ENCODE data around the gene TOR4A. TPM values are rescaled to one million over a fixed set of nuclear protein-coding genes. Genes with fewer than 3 reads are reported as not detected.

The TOR4A gene
- total RNA-seq, 2 experiments from 2014 or later, result 11.7 to 22.3 TPM

DNA sequence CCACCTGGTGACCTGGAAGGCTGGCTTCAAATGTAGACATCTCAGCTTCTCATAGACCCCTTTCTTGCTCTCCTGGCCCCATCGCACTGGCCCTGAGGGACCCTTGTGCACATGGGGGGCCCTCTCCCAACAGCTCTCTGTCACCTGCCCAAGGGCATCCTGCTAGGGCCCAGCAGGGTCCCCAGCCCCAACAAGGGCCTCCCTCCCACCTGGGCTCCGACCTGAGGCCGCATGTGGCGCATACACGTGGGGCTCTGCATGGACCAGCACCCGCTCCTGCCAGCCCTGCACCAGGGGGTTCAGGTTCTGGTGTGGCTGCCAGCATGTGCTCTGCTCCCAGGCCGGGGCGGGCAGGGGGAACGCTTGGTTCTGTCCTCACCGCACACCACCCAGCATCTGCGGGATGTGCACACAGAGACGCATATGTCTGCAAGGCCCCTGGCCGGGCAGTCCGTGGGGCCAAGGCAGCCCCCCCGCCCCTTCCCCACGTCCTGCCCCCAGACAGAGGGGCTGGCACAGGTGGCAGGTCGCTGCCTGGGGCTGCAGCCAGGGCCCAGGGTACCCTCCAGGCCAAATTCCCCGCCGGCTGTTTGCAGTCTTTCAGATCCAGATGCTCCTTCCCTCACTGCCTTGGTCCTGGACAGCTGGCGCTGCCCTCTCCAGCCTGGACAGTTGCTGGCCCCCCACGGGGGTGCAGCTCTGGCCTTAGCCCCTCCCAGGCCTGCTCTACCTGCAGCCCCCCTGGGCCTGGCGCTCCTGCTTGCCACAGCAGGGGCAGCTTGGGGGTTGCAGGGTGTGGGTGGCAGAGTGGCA is 42.4 kb downstream of the TOR4A start:
- Histone ChIP-seq H3K36me3 (ENCODE audit: insufficient read depth, low read length) (no peaks in the 10 kb centered on the region), H3K27ac (ENCODE audit: low read depth, low read length, poor library complexity, severe bottlenecking) (peak overlapping the region; percentile 73), H3K79me2 (ENCODE audit: insufficient read depth, low read depth, low read length) (no peaks in the 10 kb centered on the region), H4K20me1 (ENCODE audit: insufficient read depth, low read length) (no peaks in the 10 kb centered on the region), H3K9me3 (ENCODE audit: low read length) (no peaks in the 10 kb centered on the region), H3K9me2 (ENCODE audit: insufficient read depth, low read length) (no peaks in the 10 kb centered on the region), H2AFZ (ENCODE audit: low read length) (peak overlapping the region; percentile 93; the same call in 1 of the 2 replicates), H3K4me2 (ENCODE audit: low read length) (peak overlapping the region; percentile 68), H3K4me1 (ENCODE audit: insufficient read depth, low read length, poor library complexity, severe bottlenecking) (peaks cover 41% of the 10 kb centered on the region), H3K4me3 (ENCODE audit: low read depth, low read length, poor library complexity, severe bottlenecking) (peak overlapping the region; percentile 57)
- ChIA-PET CTCF (ENCODE audit: unreplicated experiment) (no interaction called here), POLR2A (interaction anchor here (0.6 to 1.0 kb wide), 3 partner anchors 42 to 319 kb away, joined by 3 to 4 read pairs (median 3); partner anchors contain the start of gene TOR4A)
- BruUV-seq (replicated peaks), result no TSS peak
- no peak for TF ChIP-seq EZH2phosphoT487 (IDR thresholded peaks at IDR 0.05; ENCODE audit: borderline replicate concordance, low read depth, low read length)
- TF ChIP-seq, protein P1, sequence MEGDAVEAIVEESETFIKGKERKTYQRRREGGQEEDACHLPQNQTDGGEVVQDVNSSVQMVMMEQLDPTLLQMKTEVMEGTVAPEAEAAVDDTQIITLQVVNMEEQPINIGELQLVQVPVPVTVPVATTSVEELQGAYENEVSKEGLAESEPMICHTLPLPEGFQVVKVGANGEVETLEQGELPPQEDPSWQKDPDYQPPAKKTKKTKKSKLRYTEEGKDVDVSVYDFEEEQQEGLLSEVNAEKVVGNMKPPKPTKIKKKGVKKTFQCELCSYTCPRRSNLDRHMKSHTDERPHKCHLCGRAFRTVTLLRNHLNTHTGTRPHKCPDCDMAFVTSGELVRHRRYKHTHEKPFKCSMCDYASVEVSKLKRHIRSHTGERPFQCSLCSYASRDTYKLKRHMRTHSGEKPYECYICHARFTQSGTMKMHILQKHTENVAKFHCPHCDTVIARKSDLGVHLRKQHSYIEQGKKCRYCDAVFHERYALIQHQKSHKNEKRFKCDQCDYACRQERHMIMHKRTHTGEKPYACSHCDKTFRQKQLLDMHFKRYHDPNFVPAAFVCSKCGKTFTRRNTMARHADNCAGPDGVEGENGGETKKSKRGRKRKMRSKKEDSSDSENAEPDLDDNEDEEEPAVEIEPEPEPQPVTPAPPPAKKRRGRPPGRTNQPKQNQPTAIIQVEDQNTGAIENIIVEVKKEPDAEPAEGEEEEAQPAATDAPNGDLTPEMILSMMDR (conservative IDR thresholded peaks at IDR 0.05; ENCODE audit: low read length), result no peak
- no peak for DNase-seq (ENCODE audit: low spot score)
- intact Hi-C loops (cut with micrococcal nuclease; ENCODE audit: unreplicated experiment), result loop anchor here (10.0 kb wide), 1 partner anchor 95 kb away; no protein-coding TSS in a partner anchor

DNA sequence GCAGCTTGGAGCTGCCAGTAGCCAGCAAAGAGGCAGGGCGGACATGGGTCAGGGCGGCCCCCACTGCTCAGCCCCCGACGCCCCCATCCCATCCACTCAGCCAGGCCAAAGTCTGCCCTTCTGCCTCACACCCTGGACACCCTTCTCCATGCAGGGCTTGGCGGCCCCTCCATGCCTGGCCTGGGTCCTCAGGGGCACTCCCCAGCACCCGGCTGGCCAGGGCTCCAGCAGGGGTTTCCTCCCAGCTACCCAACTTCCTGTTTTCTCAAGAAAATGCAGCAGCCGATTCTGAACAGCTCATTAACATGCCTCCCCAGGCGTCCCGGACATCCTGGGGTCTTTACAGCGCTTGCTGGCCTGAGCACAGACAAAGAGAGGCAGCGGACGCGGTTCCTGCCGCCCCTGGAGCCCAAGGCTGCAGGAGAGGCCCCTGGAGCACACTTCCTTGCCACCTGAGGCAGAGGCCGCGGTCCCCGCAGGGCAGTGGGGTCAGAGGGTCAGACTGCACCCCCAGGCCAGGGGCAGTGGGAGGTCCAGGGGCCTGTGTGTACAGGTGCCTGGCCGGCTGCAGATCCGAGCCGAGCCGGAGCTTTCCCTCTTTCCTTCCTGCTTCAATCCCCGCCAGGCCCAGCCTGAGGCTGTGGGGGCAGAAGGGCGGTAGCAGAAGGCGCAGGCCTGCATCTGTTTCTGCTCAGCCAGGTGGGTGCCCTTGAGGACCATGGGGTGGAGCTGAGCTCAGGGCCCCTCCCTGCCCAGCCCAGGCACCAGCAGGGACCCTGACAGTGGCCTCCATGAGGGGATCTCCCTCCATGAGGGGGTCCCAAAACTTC is 43.2 kb downstream of the TOR4A start:
- CTCF ChIA-PET (ENCODE audit: unreplicated experiment), result no interaction called here
- intact Hi-C loops (cut with micrococcal nuclease; ENCODE audit: unreplicated experiment), result loop anchor here (10.0 kb wide), 1 partner anchor 94 kb away; no protein-coding TSS in a partner anchor

More for the DNA sequence above, 43.2 kb downstream of the TOR4A start:
- no TSS peak for BruUV-seq (replicated peaks)
- Histone ChIP-seq H3K36me3 (ENCODE audit: insufficient read depth, low read length) (no peaks in the 10 kb centered on the region), H3K79me2 (ENCODE audit: insufficient read depth, low read depth, low read length) (no peaks in the 10 kb centered on the region), H3K4me1 (ENCODE audit: insufficient read depth, low read length, poor library complexity, severe bottlenecking) (peaks cover 37% of the 10 kb centered on the region), H3K4me3 (ENCODE audit: low read depth, low read length, poor library complexity, severe bottlenecking) (peak overlapping the region; percentile 57), H3K9me2 (ENCODE audit: insufficient read depth, low read length) (no peaks in the 10 kb centered on the region), H3K27ac (ENCODE audit: low read depth, low read length, poor library complexity, severe bottlenecking) (peak overlapping the region; percentile 73), H2AFZ (ENCODE audit: low read length) (peak overlapping the region; percentile 93), H4K20me1 (ENCODE audit: insufficient read depth, low read length) (no peaks in the 10 kb centered on the region), H3K4me2 (ENCODE audit: low read length) (peak overlapping the region; percentile 68), H3K9me3 (ENCODE audit: low read length) (no peaks in the 10 kb centered on the region)
- DNase-seq (ENCODE audit: low spot score), result peak; percentile 93
- POLR2A ChIA-PET, result interaction anchor here (0.6 to 1.0 kb wide), 4 partner anchors 43 to 319 kb away, joined by 3 to 4 read pairs (median 3); partner anchors contain the start of genes SAPCD2 and TOR4A
- no peak for TF ChIP-seq EZH2phosphoT487 (IDR thresholded peaks at IDR 0.05; ENCODE audit: borderline replicate concordance, low read depth, low read length)
- TF ChIP-seq, protein P1 (conservative IDR thresholded peaks at IDR 0.05; ENCODE audit: low read length), result no peak
